GM18520 (cell line): ENCODE measurements around the gene VSNL1.
A peak's percentile ranks its signal among the peaks of the same experiment; 100 is the strongest.

ENCODE experiments used
- ATAC-seq: cut with Tn5 transposase; IDR thresholded peaks from one replicate; pipeline ENCODE4 v1.9.1; 2021; ENCODE audit not compliant: unreplicated experiment

The VSNL1 gene

DNA sequence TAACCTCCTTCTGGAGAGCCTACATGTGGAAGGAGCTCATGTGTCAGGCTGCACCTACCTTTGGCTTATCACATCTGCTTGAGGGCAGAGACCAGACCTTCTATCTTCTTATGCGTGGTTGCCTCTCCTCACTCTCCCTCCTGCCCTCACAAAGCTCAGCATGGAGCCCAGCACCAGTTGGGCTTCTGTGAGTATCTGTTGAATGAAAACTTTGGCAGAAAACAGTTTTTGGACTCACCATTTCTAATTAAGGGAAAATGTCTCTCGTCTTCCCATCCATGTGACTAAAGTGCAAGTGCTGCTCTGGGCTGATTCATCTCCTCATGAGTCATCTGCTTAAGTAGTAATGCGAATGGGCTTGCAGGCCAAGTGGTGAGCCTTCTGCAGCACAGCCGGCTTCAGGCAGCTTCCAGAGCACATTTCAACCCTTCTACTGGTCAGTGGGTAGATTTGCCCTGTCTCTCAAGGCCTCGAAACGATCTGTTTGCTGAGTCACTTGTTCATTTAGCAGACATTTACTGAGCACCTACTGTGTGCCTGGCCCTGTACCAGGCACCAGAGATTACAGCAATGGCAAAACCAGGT is 102.6 kb downstream of the VSNL1 start:
- no peak for ATAC-seq

DNA sequence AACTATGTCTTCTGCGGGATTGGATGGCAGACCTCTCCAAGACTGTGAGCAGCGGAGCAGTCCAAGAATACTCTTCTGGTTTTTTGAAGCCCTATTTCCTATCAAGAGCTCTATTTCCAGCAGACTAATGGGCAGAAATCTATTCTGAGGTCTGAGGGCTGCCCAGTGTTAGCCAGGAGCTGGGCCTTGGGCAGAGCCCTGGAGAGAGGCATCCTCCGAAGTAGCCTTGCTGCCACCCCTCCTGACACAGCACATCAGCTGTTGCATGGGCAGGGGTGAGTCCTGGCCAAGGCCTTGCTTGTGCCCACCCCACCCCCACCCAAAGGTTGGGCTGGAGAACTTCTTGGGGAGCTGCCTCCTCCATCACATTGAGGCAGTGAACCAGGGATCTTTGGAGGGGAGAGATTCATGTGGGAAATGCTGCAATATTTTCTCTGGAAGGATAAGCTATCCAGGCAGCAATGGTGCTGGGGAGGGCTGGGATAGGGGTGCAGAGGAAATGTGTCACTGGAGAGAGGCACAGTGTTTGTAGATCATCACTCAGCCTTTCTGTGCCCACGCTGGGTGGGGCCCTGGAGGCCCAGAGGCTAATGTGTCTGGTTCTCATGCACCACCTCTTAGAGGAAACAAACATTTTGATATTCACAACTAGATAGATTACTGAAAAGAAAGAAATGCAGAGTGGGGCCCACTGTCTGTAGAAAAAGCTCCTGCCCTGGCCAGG is 104.7 kb downstream of the VSNL1 start:
- no peak for ATAC-seq

GRCh38 chr2:17646081-17646554 is 105.6 kb downstream of the VSNL1 start:
- ATAC-seq = peak; percentile 86

DNA sequence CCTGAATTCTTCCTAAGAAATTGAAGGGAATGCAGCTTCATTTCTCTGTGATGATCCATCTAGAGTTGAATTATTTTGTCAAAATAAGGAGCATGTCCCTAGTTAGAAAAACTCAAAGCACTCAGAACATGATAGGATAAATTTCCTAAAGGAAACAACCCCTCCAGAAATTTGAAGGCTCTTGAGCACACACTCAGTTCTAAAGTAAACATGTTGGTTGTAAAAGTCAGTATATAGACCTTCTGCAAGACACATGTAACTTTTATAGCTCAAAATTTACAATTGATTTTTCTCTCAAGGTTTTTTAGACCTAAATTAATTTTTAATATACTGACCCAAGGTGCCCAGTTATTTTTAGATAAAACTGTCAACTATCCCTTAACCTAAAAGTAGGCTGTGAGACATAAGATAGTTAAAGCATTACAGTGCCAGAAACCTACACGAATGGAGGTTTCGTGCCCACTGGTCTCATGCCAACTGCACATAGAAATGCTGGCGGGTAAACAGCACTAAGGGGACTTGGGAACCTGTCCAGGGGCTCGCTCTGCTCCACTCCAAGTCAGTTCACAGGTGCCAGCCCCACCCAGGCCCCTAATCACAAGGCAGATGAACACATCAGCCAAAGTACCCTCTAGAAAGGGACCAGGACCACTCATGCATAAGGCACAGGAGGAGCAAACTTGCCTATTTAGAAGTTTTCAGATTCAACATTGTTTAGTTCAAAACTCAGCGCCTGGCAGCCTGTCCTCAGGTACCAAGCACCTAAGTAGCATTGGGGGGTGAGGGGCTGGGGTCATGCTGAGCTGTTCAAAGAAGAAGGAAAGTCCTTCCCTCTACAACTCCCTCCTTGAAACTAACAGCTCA is 106.6 kb downstream of the VSNL1 start:
- no peak for ATAC-seq

DNA sequence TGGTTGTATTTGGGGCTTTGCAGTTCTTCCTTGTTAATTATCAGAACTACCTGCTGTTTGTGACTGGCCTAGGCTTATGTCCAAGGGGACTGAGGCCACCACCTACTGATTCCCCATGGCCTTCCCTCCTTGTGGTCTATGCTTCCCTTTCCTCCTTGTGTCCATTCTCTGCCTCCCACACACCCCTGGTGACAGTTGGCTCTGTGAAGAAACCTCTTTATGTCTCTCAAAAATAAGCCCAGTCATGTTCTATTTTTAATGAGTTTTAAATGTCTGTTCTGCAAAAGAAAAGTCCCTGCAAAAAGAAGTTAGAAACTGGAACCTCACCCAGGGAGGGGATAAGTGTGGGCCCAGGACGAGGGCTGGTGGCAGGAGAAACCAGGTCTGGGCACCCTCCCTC is 108.1 kb downstream of the VSNL1 start:
- ATAC-seq = no peak

GRCh38 chr2:17649026-17649425 is 108.5 kb downstream of the VSNL1 start:
- ATAC-seq = no peak

GRCh38 chr2:17652681-17653394 is 112.3 kb downstream of the VSNL1 start:
- ATAC-seq = no peak

- ATAC-seq = no peak
Observed at GRCh38 chr2:17657759-17658158, 117.3 kb downstream of the VSNL1 start.

- ATAC-seq = no peak
Observed at GRCh38 chr2:17658251-17658843, 117.9 kb downstream of the VSNL1 start.

- ATAC-seq = no peak
Observed at GRCh38 chr2:17660219-17660618, 119.7 kb downstream of the VSNL1 start.

DNA sequence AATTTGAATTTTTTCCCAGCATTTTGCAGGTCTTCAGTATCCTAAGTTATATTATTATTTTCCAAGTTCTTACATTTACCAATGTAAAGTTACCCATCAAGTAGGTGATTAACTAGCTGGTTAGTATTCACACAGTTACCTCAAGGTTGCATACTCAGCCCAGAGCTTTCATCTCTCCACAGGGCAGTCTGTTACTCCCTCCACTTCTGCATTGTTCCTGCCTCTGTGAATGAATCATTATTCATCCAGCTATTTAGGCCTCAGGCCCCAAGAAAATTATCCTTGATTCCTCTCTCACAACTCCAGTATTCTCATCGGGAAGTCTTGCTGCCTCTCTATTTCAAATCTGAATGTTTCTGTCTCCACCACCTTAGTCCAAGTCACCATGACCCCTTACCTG is 121.0 kb downstream of the VSNL1 start:
- ATAC-seq = no peak

DNA sequence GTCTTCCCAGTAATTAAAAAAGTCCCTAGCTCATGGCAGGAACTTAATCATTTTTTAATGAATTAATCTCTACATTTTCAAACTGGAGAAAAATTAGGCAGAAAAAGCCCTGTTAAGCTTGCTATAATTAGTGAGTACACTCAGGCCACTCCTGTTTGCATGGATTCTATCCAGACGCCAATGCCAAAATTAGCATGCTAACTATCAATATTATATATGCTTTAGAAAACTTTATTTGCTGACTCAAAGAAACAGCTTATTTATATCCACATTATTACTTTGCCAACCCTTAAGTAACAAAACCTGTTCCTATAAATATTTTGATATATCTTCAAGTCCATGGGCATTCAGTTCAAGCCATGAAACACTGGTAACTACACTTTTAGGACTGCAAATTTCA is 122.2 kb downstream of the VSNL1 start:
- ATAC-seq = no peak

GRCh38 chr2:17664534-17664933 is 124.0 kb downstream of the VSNL1 start:
- no peak for ATAC-seq

DNA sequence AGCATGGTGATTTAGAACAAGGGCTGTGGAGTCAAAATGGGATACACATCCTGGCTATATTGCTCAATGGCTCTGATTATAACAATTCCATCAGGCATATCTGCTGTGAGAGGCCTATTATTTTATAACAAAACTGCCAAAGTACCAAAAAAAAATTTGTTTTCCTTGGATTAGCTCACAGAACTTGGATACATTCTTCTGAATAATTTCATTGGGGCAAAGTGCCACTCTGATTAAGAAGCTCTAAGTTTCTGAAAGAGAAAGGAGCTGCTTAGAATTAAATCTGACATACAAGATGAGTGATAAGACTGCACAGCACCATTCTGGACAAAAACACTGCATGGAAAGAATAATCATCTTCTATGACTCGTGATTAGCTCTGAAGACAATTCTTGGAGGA is 127.4 kb downstream of the VSNL1 start:
- ATAC-seq = no peak

DNA sequence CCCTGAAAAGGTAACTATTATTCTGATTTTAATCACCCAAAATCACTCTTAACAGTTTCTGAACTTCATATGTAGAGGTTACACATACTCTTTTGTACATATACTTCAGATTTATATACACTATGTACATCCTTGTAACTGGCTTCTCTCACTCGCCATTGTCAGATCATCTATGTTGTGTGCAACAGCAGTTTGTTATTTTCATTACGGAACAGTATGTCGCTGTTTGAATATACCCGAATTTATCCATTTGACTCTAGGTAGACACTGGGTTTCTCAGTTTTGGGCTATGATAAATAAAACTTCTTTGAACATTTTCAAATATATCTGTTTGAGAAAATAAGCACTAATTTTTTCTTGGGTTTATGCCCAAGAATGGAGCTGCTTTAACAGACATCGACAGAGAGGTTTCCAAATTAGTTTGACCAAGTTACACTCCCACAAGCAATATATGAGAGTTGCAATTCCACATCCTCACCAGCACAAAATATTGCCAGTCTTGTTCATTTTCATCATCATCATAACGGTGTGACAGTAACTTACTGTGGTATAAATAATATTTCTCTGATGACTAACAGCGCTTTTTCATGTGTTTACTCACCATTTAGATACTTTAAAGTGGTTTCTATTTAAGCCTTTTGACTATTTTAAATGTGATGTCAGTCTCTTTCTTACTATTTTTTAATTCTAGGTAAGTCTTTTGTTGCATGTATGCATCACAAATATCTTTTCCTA is 132.3 kb downstream of the VSNL1 start:
- no peak for ATAC-seq

DNA sequence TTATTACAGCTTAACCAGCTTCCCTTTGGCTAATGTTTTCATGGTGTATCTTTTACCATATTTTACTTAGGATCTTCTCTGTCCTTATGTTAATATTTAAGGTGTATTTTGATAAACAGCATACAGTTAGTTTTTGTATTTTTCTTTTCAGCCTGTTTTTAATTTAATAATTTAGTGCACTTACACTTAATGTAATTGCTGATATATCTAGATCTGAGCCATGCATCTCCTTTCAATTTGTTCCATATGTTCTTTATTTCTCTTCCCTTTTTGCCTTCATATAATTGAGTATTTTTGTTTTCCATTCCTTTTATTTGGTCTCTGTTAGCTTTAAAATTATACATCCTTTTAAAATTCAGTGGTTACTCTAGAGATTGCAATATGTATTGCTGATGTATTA is 134.3 kb downstream of the VSNL1 start:
- no peak for ATAC-seq

DNA sequence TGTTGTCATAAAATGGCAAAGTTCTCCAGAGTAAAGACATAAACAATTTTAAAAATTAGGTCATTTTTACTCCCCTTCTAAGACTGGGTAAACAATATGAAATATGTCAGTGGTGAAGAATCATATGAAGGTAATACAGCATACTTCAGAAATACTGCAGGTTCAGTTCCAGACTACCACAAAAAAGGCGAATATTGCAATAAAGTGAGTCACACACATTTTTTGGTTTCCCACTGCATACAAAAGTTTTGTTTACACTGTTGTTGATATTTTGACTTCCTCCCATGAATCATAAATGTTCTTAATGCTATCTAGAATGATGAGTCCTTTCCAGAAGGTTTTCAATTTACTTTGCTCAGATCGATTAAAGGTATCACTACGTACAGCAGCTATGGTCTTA is 139.6 kb downstream of the VSNL1 start:
- no peak for ATAC-seq

GRCh38 chr2:17682098-17682857 is 141.8 kb downstream of the VSNL1 start:
- ATAC-seq = no peak

- no peak for ATAC-seq
Observed at GRCh38 chr2:17683981-17684380, 143.5 kb downstream of the VSNL1 start.
